Limb (tissue), 2 donors: ENCODE measurements around the gene TLL2.
A peak's percentile ranks its signal among the peaks of the same experiment; 100 is the strongest.

ENCODE experiments used
- DNase-seq, 2 donors: peaks; one replicate each; pipeline ENCODE4 v3.0.0-alpha.2; 2016; ENCODE audit errors: extremely low spot score in 2 of 2

Gene TLL2

DNA sequence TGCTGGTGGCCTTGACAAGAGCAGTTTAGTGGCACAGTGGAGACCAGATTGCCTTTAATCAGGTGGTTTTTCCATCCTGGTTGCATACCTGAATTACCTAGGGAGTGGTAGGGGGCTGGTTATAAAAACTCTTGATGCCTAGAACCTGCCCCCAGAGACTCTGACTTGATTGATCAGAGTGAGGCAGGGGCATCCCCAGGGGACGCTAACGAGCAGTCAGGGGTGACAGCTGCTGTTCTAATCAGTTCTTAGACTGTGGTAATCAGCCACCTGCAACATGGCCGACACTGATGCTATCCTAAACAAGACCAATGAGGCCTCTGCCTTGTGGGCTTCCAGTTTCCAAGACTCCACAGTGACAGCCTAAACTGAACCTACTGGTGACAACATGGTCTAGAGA is 153.0 kb downstream of the TLL2 start:
- no peak for DNase-seq

DNA sequence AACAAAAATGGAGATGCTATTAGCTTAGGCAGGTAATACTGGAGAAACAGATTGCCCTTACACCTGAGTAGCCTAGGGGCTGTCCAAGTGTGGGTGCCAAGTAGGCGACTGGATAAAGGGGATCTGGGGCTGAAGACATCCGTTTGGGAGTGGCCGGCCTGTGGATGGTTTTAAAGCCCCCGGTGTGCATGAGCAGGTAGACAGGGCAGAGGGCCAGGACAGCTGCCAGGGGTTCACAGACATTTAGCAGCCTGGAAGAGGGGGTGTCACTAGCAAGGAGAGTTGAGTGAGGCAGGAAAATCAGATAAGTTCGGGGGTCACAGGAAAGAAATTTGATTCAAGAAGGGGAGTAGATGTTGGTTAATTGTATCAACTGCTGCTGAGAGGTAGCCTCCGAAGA is 153.4 kb downstream of the TLL2 start:
- DNase-seq = no peak

DNA sequence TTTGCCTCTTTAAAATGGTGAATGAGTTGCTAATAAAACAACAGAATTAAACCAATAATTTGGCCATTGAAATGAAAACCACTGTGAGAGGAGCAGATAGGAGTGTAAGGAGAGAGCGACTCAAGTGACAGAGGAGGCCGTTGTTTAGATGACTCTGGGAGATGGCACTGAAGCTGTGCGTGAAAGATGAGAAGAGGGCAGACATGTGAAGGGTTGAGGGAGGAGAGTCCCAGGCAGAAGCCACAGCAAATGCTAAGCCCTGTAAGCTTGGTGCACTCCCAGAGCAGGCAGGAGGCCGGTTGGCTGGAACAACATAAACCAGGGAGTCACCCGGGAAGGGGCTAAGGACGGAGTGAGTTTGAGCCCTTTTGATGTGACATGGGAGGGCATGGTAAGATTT is 154.1 kb downstream of the TLL2 start:
- no peak for DNase-seq

DNA sequence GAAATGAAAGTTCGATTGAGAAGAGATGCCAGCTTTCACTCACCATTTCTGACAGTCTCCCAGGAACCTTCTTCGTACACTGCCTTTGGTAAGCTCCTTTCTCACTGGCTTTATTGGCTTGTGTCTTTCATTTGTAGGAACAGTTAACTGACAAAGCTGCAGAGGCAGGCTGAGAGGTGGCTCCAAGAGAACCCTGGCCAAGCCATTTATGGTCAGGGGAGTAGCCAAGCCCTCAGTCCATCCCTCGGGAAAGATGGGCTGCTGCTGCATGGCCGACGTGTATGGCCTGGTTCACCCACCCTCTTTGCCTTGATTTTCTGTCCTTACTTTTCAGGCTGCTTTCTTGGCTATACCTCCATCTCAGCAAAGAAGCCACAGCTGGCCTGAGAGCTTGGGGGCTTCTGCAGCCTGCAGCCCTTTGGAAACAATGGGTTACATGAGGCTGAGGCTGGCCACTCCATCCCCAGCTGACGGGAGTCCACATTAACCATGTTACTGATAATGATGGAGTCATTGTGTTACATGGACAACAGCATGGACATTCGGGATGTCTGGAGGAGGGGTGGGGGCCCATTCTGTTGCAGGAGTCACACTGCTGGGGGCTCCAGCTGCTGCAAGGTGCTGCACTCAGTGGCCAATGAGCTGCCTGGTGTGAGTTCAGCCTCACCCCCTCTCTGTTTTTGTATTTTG is 154.7 kb downstream of the TLL2 start, which contains the start of gene OPALIN:
OPALIN (minus strand) TSS at position 152 of the 690 bp plus-strand sequence; CDS start at position 46, 106 bp downstream.
- DNase-seq = no peak

GRCh38 chr10:96357038-96357620 is 156.6 kb downstream of the TLL2 start:
- no peak for DNase-seq

DNA sequence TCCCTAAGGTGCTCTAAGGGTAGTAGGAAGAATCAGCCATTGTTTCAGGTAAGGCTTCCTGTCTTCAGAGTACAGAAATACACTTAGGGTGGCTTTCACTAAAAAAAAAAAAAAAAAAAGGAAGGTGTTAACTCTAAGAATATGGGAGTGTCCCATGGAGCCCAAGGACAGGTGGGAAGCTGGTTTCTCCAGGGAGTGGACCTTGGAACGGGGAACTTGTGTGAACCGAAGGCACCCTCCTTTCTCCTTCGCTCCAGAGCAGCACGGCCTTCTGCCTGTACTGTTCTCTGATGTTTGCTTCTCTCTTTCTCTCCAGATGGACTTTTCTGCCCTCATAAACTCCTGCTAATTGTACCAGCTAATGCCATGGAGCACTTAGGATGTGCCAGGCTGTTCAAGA is 161.1 kb downstream of the TLL2 start:
- no peak for DNase-seq

- DNase-seq = no peak
Measured at GRCh38 chr10:96352027-96352426, 161.7 kb downstream of the TLL2 start.

GRCh38 chr10:96346295-96346694 is 167.4 kb downstream of the TLL2 start:
- DNase-seq = no peak

GRCh38 chr10:96345222-96345621 is 168.5 kb downstream of the TLL2 start:
- DNase-seq = no peak

DNA sequence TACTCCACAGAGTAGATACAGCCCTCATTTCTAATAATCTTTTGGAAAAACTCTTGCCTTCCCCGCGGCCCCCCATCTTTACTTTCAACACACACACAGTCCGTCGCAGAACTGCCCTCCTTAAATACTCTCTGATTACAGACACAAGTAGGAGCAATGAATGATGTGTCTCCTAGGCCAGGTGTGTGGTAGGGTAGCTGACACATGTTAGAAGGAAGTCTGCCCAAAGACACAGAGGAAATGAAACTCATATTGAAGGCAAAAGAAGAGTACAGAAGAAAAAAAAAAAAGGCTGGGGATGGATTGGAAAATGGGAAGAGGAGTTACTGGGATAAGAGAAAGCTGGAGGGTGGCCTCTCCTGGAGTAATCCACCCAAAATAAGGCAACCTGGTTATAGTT is 169.5 kb downstream of the TLL2 start:
- DNase-seq = no peak

- DNase-seq = no peak
Measured at GRCh38 chr10:96342402-96342801, 171.3 kb downstream of the TLL2 start.

DNA sequence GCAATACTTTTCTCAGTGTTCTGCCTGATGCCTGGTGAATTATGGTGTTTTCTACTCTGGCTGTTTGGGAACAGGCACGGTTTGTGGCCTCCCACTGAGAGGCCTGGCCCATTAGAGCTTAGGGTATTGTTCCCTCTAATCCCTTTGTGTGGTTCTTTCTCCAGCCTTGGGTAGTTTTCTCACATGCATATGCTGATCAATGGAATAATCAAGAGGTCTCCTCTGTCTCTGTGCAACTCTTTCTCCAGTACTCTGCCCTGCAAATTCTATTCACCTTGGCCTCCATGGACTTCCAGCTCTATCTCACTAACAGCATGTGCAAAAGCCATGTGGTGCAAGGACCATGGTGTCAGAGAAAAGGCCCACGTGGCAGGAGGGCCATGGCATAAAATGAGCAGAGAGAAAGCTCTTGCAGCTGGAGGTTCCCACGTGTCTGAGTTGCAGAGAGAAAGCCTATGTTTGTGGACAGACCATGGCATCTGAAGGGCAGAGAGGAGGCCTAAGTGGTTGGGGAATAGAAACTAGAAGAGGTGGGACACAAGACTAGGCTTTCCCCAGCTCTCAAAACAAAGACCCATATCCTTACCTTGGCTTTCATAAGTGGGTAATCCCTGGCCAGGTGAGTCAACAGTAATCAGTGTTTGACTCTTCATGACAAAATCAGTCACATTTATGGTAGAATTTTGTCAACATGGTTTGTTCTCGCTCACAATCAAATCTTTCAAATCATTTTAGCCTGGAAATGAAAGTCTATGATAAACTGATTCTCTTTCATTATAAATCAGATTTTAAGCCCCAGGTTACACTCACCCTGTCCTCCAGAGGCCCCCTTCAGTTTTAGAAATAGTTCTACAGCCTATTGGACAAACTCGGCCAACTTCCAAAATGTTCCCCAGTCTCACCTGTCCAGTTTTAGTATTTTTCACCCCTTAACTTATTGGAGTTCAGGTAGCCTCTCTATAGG is 172.2 kb downstream of the TLL2 start:
- no peak for DNase-seq

GRCh38 chr10:96339956-96340904 is 173.5 kb downstream of the TLL2 start:
- DNase-seq = peak; percentile 38 to 60

DNA sequence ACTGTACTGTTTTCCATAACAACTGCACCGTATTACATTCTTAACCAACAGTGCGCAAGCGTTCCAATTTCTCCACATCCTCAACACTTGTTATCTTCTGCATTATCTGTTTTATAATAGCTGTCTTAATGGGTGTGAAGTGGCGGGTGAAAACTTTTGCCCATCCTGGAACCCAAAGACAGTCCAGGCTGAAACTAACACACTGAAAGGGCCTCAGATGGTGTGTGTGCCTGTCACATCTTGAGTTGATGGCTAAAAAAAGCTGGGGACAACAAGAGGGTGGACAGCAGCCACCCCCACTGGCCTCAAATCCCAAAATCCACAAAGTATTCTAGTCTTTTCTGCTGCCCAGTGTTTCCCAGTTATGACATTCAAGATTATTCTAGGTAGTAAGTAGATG is 174.3 kb downstream of the TLL2 start:
- DNase-seq = no peak

DNA sequence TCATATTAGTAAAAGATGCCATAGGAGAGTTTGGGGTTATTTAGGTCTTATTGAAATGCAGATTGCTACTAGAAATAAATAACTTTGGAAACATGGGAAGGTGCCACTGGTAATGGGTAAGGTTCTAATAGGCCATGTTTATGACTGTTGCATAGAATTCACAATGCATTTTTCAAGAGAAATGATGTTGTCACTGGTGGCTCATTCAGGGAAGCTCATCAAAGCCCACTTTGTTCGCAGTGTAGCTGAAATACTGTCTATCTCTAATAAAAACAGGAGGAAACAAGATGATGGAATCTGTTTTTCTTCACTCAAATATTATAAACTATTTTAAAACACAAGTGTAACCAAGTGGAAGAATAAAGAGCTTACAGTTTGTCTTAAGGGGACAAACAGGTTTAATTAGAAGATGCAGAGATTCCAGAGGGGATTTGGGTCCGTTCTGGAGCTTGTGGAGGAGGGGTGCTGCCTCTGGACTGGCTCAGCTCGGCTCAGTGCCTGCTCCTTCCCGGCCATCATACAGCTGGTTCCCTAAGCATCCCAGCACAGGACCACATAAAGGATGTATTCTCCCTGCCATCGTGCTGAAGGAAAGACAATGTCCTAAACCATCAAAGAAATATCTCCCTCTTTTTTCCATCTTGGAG is 175.3 kb downstream of the TLL2 start:
- no peak for DNase-seq

DNA sequence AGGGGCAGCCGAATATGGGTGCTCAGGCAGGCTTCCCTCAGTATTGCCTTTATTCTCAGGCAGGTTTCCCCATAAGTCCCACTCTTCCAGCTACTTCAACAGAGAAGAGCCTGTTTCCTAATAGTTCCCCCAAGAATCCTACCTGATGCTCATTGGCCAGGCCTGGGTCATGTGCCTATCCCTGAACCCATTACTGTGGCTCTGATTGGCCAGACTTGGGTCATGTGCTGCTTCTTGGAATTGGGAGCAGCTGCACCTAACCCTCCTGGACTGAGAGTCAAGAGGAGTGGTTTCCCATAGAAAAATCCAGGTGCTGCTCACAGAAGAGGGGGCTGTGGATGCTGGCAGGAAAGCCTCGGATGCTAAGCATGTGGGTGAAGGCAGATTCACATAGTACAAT is 176.6 kb downstream of the TLL2 start:
- DNase-seq = no peak

DNA sequence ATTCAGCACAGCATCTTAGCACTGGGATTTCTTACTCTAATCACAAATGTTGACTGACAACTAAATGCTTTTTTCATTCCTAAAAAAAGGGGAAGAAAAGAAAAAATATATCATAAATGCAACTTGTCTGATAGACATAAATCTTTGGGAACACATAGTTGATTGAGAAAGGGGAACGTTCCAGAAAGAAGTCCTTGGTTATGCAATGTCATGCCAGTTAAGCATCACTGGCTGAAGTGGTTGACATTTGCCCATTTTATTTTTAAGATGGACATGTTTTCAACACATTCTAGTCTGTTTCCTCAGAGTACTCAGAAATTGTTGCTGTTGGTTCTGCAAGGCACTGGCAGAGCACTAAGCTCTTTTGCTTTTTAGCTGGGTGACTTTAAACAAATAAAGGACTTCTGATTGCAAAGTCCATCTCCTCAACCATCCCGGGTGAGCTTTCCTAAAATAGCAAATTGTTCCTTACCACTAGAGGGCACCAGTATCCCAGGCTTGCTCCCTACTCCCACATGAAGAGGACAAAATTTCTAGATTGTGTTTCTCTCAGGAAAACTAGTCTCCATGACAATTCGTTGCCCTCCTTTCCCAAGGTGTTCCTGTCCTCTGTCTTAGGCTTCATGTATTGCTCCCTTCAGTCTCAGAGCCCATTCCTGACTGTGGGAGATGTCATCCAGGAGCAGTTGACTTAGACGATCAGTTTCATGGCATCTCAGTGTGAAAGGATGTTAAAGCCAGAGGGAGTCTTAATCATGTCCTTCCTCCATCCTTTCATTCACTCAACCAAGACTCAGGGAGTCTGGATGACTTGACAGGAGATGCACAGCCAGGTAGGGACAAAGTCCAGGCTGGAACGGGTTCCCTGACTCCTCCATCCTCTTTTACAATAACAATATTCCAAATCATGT is 178.9 kb downstream of the TLL2 start:
- DNase-seq = peak in 1 of 2 donors; percentile 11

- no peak for DNase-seq
Measured at GRCh38 chr10:96333101-96333500, 180.6 kb downstream of the TLL2 start.

GRCh38 chr10:96327462-96327861 is 186.3 kb downstream of the TLL2 start:
- no peak for DNase-seq
